HEK293 (cell line): ENCODE results near the gene DGKH.
A peak's percentile ranks its signal among the peaks of the same experiment; 100 is the strongest.

Experiments used
- CTCF ChIA-PET: fragments of 350-600 bp; formaldehyde crosslinking; extraction: SDS; loops from one replicate; lab custom pipeline; 2021; ENCODE audit warnings: antibody characterized with exemption; lab: Yijun Ruan, JAX
- POLR2A ChIA-PET: fragments of 300-600 bp; formaldehyde crosslinking; extraction: SDS; loops from one replicate; lab custom pipeline; 2020; ENCODE audit warnings: antibody characterized with exemption, inconsistent platforms; lab: Yijun Ruan, JAX
- H3K27ac ChIP-seq: fragments of 200-500 bp; sonication (Bioruptor generic); 2 replicates; pipeline ENCODE4 v1.5.1; 2014; ENCODE audit warnings: low read depth, low read length, control low read depth, inconsistent platforms; ENCODE audit errors: extremely low read depth
- H3K36me3 ChIP-seq, 2 experiments: fragments of 200-500 bp in 1 of 2; sonication (Bioruptor generic) in 1 of 2; 1 replicate in 1 of 2; 2 replicates in 1 of 2; pipeline ENCODE4 v1.5.1; 2014 to 2017; ENCODE audit warnings: inconsistent platforms in 2 of 2, low read length in 2 of 2; ENCODE audit not compliant: control insufficient read depth in 2 of 2, insufficient read depth in 1 of 2
- H3K4me1 ChIP-seq: fragments of 200-500 bp; sonication (Bioruptor generic); 2 replicates; pipeline ENCODE4 v1.5.1; 2014; ENCODE audit warnings: mild to moderate bottlenecking, low read length, inconsistent platforms; ENCODE audit not compliant: control insufficient read depth, insufficient read depth
- H3K4me3 ChIP-seq: 2 replicates; pipeline ENCODE4 v1.5.1; 2011; ENCODE audit warnings: low read depth, mild to moderate bottlenecking, control low read depth, low read length, moderate library complexity
- H3K9me3 ChIP-seq: fragments of 200-500 bp; sonication (Bioruptor generic); 2 replicates; pipeline ENCODE4 v1.5.1; 2014; ENCODE audit warnings: low read depth, low read length, inconsistent platforms; ENCODE audit not compliant: control insufficient read depth, insufficient read depth
- BCL6B ChIP-seq: fragments of 450-650 bp; formaldehyde crosslinking; IDR thresholded peaks from 2 replicates; pipeline ENCODE4 v1.5.1; 2017; ENCODE audit warnings: missing biosample characterization, missing genetic modification characterization
- GLI4 ChIP-seq: fragments of 450-650 bp; formaldehyde crosslinking; IDR thresholded peaks from 2 replicates; pipeline ENCODE4 v1.5.1; 2016; ENCODE audit warnings: missing biosample characterization, missing genetic modification characterization
- HOXC10 ChIP-seq: sonication (generic); formaldehyde crosslinking; IDR thresholded peaks from 2 replicates; pipeline ENCODE4 v1.8.1; 2023; ENCODE audit warnings: mild to moderate bottlenecking, missing genetic modification reagents
- HOXD13 ChIP-seq: sonication (generic); formaldehyde crosslinking; IDR thresholded peaks from 2 replicates; pipeline ENCODE4 v1.8.0; 2022; ENCODE audit warnings: missing genetic modification reagents, borderline replicate concordance
- PRDM1 ChIP-seq: fragments of 450-650 bp; formaldehyde crosslinking; IDR thresholded peaks from 2 replicates; pipeline ENCODE4; 2016; ENCODE audit warnings: missing biosample characterization, missing genetic modification characterization
- PRDM6 ChIP-seq: fragments of 450-650 bp; formaldehyde crosslinking; IDR thresholded peaks from 2 replicates; pipeline ENCODE4 v1.5.1; 2017; ENCODE audit warnings: missing biosample characterization, missing genetic modification characterization
- ZBTB1 ChIP-seq: fragments of 450-650 bp; formaldehyde crosslinking; IDR thresholded peaks from 2 replicates; pipeline ENCODE4 v1.5.1; 2016; ENCODE audit warnings: missing biosample characterization, missing genetic modification characterization
- ZBTB17 ChIP-seq: fragments of 450-650 bp; formaldehyde crosslinking; IDR thresholded peaks from 2 replicates; pipeline ENCODE4 v1.5.1; 2016; ENCODE audit warnings: missing biosample characterization, missing genetic modification characterization
- ZNF174 ChIP-seq: fragments of 450-650 bp; formaldehyde crosslinking; IDR thresholded peaks from 2 replicates; pipeline ENCODE4 v1.5.0; 2017; ENCODE audit warnings: missing biosample characterization, mild to moderate bottlenecking, missing genetic modification characterization
- ZNF184 ChIP-seq: fragments of 450-650 bp; IDR thresholded peaks from 2 replicates; pipeline ENCODE4 v1.5.1; 2018; ENCODE audit warnings: missing biosample characterization, mild to moderate bottlenecking, missing genetic modification characterization
- ZNF248 ChIP-seq: fragments of 450-650 bp; formaldehyde crosslinking; IDR thresholded peaks from 2 replicates; pipeline ENCODE4 v1.5.1; 2017; ENCODE audit warnings: missing biosample characterization, missing genetic modification characterization
- ZNF473 ChIP-seq: fragments of 450-650 bp; formaldehyde crosslinking; IDR thresholded peaks from 2 replicates; pipeline ENCODE4 v1.5.1; 2017; ENCODE audit warnings: missing biosample characterization, missing genetic modification characterization
- ZNF530 ChIP-seq: fragments of 450-650 bp; formaldehyde crosslinking; IDR thresholded peaks from 2 replicates; pipeline ENCODE4 v1.5.1; 2016; ENCODE audit warnings: low read depth, missing biosample characterization, missing genetic modification characterization
- ZNF585B ChIP-seq: fragments of 450-650 bp; formaldehyde crosslinking; IDR thresholded peaks from 2 replicates; pipeline ENCODE4 v1.5.1; 2016; ENCODE audit warnings: missing biosample characterization, missing genetic modification characterization
- TF ChIP-seq, protein P1 (sequence below): fragments of 450-650 bp; formaldehyde crosslinking; IDR thresholded peaks from 2 replicates; pipeline ENCODE4 v1.5.1; 2016; ENCODE audit warnings: missing biosample characterization, missing genetic modification characterization, borderline replicate concordance
- TF ChIP-seq, protein P2 (sequence below): fragments of 450-650 bp; formaldehyde crosslinking; IDR thresholded peaks from 2 replicates; pipeline ENCODE4 v1.5.1; 2016; ENCODE audit warnings: missing biosample characterization, missing genetic modification characterization

DGKH gene

DNA sequence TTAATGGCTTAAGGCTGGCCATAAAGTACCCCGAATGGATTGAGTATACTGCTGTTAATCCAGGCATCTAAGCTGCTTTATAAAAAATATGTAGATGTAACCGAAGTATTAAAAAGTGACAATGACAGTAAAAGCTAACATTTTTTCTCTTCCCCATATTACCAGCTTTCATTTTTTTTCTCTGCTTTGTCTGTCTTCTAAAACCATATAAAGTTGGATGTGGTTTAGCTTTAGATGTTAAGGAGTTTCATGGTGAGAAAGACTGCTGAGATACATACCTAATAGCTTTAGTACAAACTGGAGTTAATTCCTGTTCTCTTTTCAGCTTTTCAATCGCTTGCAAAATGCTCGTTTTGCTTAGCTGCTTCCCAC is 224.3 kb downstream of the DGKH start:
- CTCF ChIA-PET = interaction anchor here (0.5 to 0.6 kb wide), 2 partner anchors 166 to 1460 kb away, joined by 3 to 4 read pairs; no protein-coding TSS in a partner anchor
- POLR2A ChIA-PET = no interaction called here
- Histone ChIP-seq H3K36me3 (no peaks in the 10 kb centered on the region), H3K4me1 (peaks cover 5% of the 10 kb centered on the region; the same call in 1 of the 2 replicates), H3K27ac (no peak overlapping the region; the same call in 1 of the 2 replicates), H3K9me3 (no peaks in the 10 kb centered on the region), H3K4me3 (peak overlapping the region; percentile 71)
- no peak for TF ChIP-seq ZNF184
- TF ChIP-seq ZNF473 = no peak
- TF ChIP-seq GLI4 (tag by site-specific recombination) = no peak
- peak; percentile 90 for TF ChIP-seq PRDM1 (tag by site-specific recombination)

DNA sequence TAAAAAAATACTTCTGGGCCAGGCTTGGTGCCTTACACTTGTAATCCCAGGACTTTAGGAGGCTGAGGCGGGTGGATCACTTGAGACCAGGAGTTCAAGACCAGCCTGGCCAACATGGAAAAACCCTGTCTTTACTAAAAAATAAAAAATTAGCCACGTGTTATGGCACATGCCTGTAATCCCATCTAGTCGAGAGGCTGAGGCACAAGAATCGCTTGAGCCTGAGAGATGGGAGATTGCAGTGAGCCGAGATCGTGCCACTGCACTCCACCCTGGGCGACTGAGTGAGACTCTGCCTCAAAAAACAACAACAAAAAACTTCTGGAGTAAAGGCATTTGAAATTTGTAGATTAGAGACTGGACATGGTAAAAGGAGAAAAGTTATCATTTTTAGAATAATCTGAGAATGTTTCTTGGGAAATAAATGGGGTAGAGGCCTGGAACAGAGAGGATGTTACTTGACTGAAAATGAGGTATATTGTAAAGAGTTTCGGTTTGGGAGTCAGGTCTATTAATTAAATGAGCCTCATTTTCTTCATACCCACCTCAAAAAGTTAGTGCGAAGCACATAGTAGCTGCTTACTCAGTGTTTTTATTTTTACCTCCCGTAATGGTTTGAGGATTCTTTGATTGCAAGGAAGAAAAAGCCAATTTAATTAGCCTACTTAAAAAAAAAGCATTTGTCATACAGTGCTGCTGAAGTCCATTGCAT is 226.1 kb downstream of the DGKH start:
- no peaks in the 10 kb centered on the region for H3K36me3 ChIP-seq
- H3K4me3 ChIP-seq = no peak overlapping the region
- TF ChIP-seq PRDM6 (tag by site-specific recombination) = peak; percentile 39; the same call in 1 of the 2 replicates
- TF ChIP-seq ZNF174 = no peak
- ChIA-PET POLR2A (no interaction called here), CTCF (no interaction called here)
- H3K4me1 ChIP-seq = peaks cover 5% of the 10 kb centered on the region; the same call in 1 of the 2 replicates
- no peak overlapping the region for H3K27ac ChIP-seq
- no peaks in the 10 kb centered on the region for H3K9me3 ChIP-seq

DNA sequence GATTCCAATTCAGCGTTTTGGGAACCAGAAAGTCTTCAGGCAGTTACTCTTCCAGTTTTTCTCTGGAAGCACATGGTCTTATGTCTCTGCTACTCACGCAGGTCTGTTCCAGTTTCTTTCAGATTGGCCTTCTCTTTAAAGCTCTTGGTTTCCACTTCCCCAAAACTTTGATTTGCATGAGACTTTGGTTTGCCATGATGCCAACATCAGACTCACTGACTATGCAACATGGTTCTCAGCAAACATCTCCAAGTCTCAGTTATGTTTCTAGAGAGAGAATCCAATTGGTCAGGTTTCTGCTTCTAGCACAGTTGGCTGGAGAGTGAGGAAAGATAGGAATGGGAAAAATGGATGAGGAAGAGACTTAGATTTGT is 226.6 kb downstream of the DGKH start:
- CTCF ChIA-PET = no interaction called here
- Histone ChIP-seq H3K9me3 (no peaks in the 10 kb centered on the region), H3K4me1 (peaks cover 5% of the 10 kb centered on the region; the same call in 1 of the 2 replicates), H3K4me3 (no peak overlapping the region)
- POLR2A ChIA-PET = no interaction called here
- TF ChIP-seq ZNF585B (tag by site-specific recombination) (no peak), ZNF248 (tag by site-specific recombination) (no peak), ZNF530 (tag by site-specific recombination) (no peak), GLI4 (tag by site-specific recombination) (no peak), ZBTB17 (tag by site-specific recombination) (no peak; the same call in 1 of the 2 replicates), HOXD13 (CRISPR knock-in tag) (no peak), HOXC10 (CRISPR knock-in tag) (no peak), BCL6B (tag by site-specific recombination) (no peak), ZBTB1 (no peak)
- TF ChIP-seq, protein P1, sequence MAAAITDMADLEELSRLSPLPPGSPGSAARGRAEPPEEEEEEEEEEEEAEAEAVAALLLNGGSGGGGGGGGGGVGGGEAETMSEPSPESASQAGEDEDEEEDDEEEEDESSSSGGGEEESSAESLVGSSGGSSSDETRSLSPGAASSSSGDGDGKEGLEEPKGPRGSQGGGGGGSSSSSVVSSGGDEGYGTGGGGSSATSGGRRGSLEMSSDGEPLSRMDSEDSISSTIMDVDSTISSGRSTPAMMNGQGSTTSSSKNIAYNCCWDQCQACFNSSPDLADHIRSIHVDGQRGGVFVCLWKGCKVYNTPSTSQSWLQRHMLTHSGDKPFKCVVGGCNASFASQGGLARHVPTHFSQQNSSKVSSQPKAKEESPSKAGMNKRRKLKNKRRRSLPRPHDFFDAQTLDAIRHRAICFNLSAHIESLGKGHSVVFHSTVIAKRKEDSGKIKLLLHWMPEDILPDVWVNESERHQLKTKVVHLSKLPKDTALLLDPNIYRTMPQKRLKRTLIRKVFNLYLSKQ (tag by site-specific recombination) = no peak
- TF ChIP-seq, protein P2, sequence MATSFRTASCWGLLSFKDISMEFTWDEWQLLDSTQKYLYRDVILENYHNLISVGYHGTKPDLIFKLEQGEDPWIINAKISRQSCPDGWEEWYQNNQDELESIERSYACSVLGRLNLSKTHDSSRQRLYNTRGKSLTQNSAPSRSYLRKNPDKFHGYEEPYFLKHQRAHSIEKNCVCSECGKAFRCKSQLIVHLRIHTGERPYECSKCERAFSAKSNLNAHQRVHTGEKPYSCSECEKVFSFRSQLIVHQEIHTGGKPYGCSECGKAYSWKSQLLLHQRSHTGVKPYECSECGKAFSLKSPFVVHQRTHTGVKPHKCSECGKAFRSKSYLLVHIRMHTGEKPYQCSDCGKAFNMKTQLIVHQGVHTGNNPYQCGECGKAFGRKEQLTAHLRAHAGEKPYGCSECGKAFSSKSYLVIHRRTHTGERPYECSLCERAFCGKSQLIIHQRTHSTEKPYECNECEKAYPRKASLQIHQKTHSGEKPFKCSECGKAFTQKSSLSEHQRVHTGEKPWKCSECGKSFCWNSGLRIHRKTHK (tag by site-specific recombination) = no peak
- TF ChIP-seq, all 188 proteins: peak for 0
- Histone ChIP-seq H3K36me3 (no peaks in the 10 kb centered on the region), H3K27ac (no peak overlapping the region)
